Liver (tissue), 9 donors: ENCODE results near the gene PITPNM3. TPM values are rescaled to one million over a fixed set of nuclear protein-coding genes. Genes with fewer than 3 reads are reported as not detected.

ENCODE experiments used
- DNase-seq: peaks from one replicate; pipeline ENCODE4 v3.0.0-alpha.2; 2017; ENCODE audit warnings: low spot score
- H3K27ac ChIP-seq, 2 donors: one replicate each; pipeline ENCODE4 v1.7.0; 2013; ENCODE audit warnings: inconsistent platforms in 2 of 2, low read length in 2 of 2, control low read depth in 1 of 2, low read depth in 1 of 2, mild to moderate bottlenecking in 1 of 2
- H3K27me3 ChIP-seq, 4 donors: one replicate each; pipeline versions ENCODE4 v1.6.1 to v1.7.0; 2013; ENCODE audit warnings: low read length in 3 of 4, inconsistent platforms in 1 of 4, mild to moderate bottlenecking in 1 of 4, moderate library complexity in 1 of 4; ENCODE audit not compliant: control insufficient read depth in 4 of 4, insufficient read depth in 4 of 4
- H3K36me3 ChIP-seq, 4 donors: one replicate each; pipeline versions ENCODE4 v1.6.1 to v1.7.0; 2013; ENCODE audit warnings: low read length in 3 of 4, mild to moderate bottlenecking in 3 of 4, low read depth in 1 of 4, moderate library complexity in 1 of 4; ENCODE audit not compliant: control insufficient read depth in 4 of 4, insufficient read depth in 3 of 4
- H3K4me1 ChIP-seq, 4 donors: one replicate each; pipeline versions ENCODE4 v1.6.1 to v1.7.0; 2013; ENCODE audit warnings: low read length in 3 of 4, mild to moderate bottlenecking in 3 of 4, moderate library complexity in 1 of 4; ENCODE audit not compliant: control insufficient read depth in 4 of 4, insufficient read depth in 4 of 4
- H3K4me3 ChIP-seq, 3 donors: one replicate each; pipeline versions ENCODE4 v1.6.1 to v1.7.0; 2013; ENCODE audit warnings: low read length in 3 of 3, control low read depth in 1 of 3, low read depth in 1 of 3, mild to moderate bottlenecking in 1 of 3
- H3K9ac ChIP-seq, 2 donors: one replicate each; pipeline ENCODE4 v1.7.0; 2013; ENCODE audit warnings: low read length in 2 of 2, mild to moderate bottlenecking in 2 of 2, moderate library complexity in 2 of 2, control low read depth in 1 of 2, low read depth in 1 of 2
- H3K9me3 ChIP-seq, 4 donors: one replicate each; pipeline versions ENCODE4 v1.6.1 to v1.7.0; 2013; ENCODE audit warnings: low read length in 3 of 4; ENCODE audit not compliant: control insufficient read depth in 4 of 4
- CTCF ChIP-seq: fragments of 150-350 bp; IDR thresholded peaks from 2 replicates; pipeline ENCODE4 v1.5.1; 2017; ENCODE audit warnings: improper control_type of control experiment, low read depth, low read length; ENCODE audit not compliant: missing input control
- EGR1 ChIP-seq, 2 donors: IDR thresholded peaks; 2 replicates each; pipeline ENCODE4 v1.6.1; 2016 to 2018; ENCODE audit warnings: antibody characterized with exemption in 2 of 2, low read depth in 2 of 2
- FOXA1 ChIP-seq: IDR thresholded peaks from 2 replicates; pipeline ENCODE4 v1.6.1; 2016; ENCODE audit warnings: antibody characterized with exemption
- FOXA2 ChIP-seq: IDR thresholded peaks from 2 replicates; pipeline ENCODE4 v1.6.1; 2016; ENCODE audit warnings: antibody characterized with exemption
- GABPA ChIP-seq, 2 donors: IDR thresholded peaks in 1 of 2; conservative IDR thresholded peaks in 1 of 2; 2 replicates each; pipeline ENCODE4 v1.6.1; 2016; ENCODE audit warnings: antibody characterized with exemption in 2 of 2, mild to moderate bottlenecking in 1 of 2, moderate library complexity in 1 of 2
- HNF4A ChIP-seq, 2 donors: conservative IDR thresholded peaks; 2 replicates each; pipeline ENCODE4 v1.6.1; 2016; ENCODE audit warnings: antibody characterized with exemption in 2 of 2, mild to moderate bottlenecking in 2 of 2
- HNF4G ChIP-seq: IDR thresholded peaks from 2 replicates; pipeline ENCODE4 v1.6.1; 2016; ENCODE audit warnings: antibody characterized with exemption
- JUND ChIP-seq, 2 donors: IDR thresholded peaks; 2 replicates each; pipeline ENCODE4 v1.6.1; 2016; ENCODE audit warnings: antibody characterized with exemption in 2 of 2
- NR2F2 ChIP-seq: IDR thresholded peaks from 2 replicates; pipeline ENCODE4 v1.6.1; 2016; ENCODE audit warnings: antibody characterized with exemption
- RAD21 ChIP-seq, 2 donors: IDR thresholded peaks; 2 replicates each; pipeline ENCODE4 v1.6.1; 2016; ENCODE audit warnings: antibody characterized with exemption in 2 of 2, mild to moderate bottlenecking in 2 of 2
- REST ChIP-seq: IDR thresholded peaks from 2 replicates; pipeline ENCODE4 v1.6.1; 2016; ENCODE audit warnings: antibody characterized with exemption, mild to moderate bottlenecking
- RXRA ChIP-seq, 2 donors: IDR thresholded peaks; 2 replicates each; pipeline ENCODE4 v1.6.1; 2017 to 2018; ENCODE audit warnings: antibody characterized with exemption in 2 of 2, mild to moderate bottlenecking in 1 of 2
- SP1 ChIP-seq: IDR thresholded peaks from 2 replicates; pipeline ENCODE4 v1.6.1; 2018; ENCODE audit warnings: antibody characterized with exemption, mild to moderate bottlenecking
- TAF1 ChIP-seq: conservative IDR thresholded peaks from 2 replicates; pipeline ENCODE4 v1.6.1; 2016; ENCODE audit warnings: antibody characterized with exemption, mild to moderate bottlenecking
- YY1 ChIP-seq: IDR thresholded peaks from 2 replicates; pipeline ENCODE4 v1.6.1; 2016; ENCODE audit warnings: antibody characterized with exemption, mild to moderate bottlenecking
- ZBTB33 ChIP-seq: IDR thresholded peaks from 2 replicates; pipeline ENCODE4 v1.6.1; 2016; ENCODE audit warnings: antibody characterized with exemption
- WGBS: extraction: QIAGEN DNeasy Blood & Tissue Kit; methylation state at CpG from one replicate; pipeline ENCODE4 v1.1.7; 2013; 5-methylcytosine and 5-hydroxymethylcytosine counted together
- polyA plus RNA-seq, 2 donors: library from polyadenylated mRNA; stranded (reverse) in 1 of 2; unstranded in 1 of 2; fragments of 200-250 nt in 1 of 2; fragments of >200 nt in 1 of 2; fragmentation: Nextera tagmentation in 1 of 2; extraction: Ambion mirVana in 1 of 2; gene quantifications; one replicate each; pipeline versions ENCODE4 v1.2.1 to v1.2.3, GENCODE V29; 2013 to 2015
- total RNA-seq, 2 donors: library from RNA; depleted of rRNA; stranded (reverse); fragments of >200 nt; gene quantifications; one replicate each; pipeline ENCODE4 v1.2.3, GENCODE V29; 2014
- TF ChIP-seq, protein P1 (sequence below): IDR thresholded peaks from 2 replicates; pipeline ENCODE4 v1.6.1; 2016; ENCODE audit warnings: antibody characterized with exemption
- TF ChIP-seq, protein P2 (sequence below): IDR thresholded peaks from 2 replicates; pipeline ENCODE4 v1.6.1; 2016; ENCODE audit warnings: antibody characterized with exemption
- donor health status: healthy.
- donor health status: healthy.
- donor health status: healthy.
- donor health status: healthy.
- donor health status: healthy.

PITPNM3 gene
- total and polyA plus RNA-seq, 4 donors: 1.5 to 5.0 (median 1.8) TPM

- no peak for DNase-seq
- no peak for TF ChIP-seq CTCF
- no peak for TF ChIP-seq YY1
- TF ChIP-seq, protein P1, sequence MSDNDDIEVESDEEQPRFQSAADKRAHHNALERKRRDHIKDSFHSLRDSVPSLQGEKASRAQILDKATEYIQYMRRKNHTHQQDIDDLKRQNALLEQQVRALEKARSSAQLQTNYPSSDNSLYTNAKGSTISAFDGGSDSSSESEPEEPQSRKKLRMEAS: no peak
- TF ChIP-seq RAD21 (IDR thresholded peaks at IDR 0.05): no peak
- TF ChIP-seq EGR1 (IDR thresholded peaks at IDR 0.05; ENCODE audit: low read depth in 2 of 2): no peak
- TF ChIP-seq FOXA2: no peak
- no peak for TF ChIP-seq SP1
- no peak for TF ChIP-seq ZBTB33
- no peak for TF ChIP-seq GABPA (IDR thresholded peaks at IDR 0.05 in 1 of 2, conservative IDR thresholded peaks at IDR 0.05 in 1 of 2)
- no peak for TF ChIP-seq HNF4A (conservative IDR thresholded peaks at IDR 0.05)
- TF ChIP-seq HNF4G: no peak
- TF ChIP-seq FOXA1: no peak
- no peak for TF ChIP-seq TAF1
- TF ChIP-seq RXRA (IDR thresholded peaks at IDR 0.05): no peak
- TF ChIP-seq, protein P2, sequence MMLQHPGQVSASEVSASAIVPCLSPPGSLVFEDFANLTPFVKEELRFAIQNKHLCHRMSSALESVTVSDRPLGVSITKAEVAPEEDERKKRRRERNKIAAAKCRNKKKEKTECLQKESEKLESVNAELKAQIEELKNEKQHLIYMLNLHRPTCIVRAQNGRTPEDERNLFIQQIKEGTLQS: no peak
- TF ChIP-seq REST: no peak
- TF ChIP-seq NR2F2: no peak
- TF ChIP-seq JUND (IDR thresholded peaks at IDR 0.05): no peak
- Histone ChIP-seq H3K27me3 (no peaks in the 10 kb centered on the region), H3K4me3 (no peak overlapping the region), H3K36me3 (no peaks in the 10 kb centered on the region), H3K4me1 (peaks cover 0 to 3% (median 0%) of the 10 kb centered on the region in 4 donors), H3K27ac (no peak overlapping the region), H3K9ac (no peak overlapping the region), H3K9me3 (no peaks in the 10 kb centered on the region)
- WGBS: 80% methylated on average over 15 of the region's 15 CpGs
These were observed 47.8 kb downstream of the PITPNM3 start for GRCh38 chr17:6508519-6509030.
